Mesothelial cell of epicardium (in vitro differentiated cells): ENCODE measurements around the gene TDRD6. TPM values are rescaled to one million over a fixed set of nuclear protein-coding genes. Genes with fewer than 3 reads are reported as not detected.

Source experiments
- DNase-seq, 2 experiments: peaks; one replicate each; pipeline ENCODE4 v3.0.0; 2021; ENCODE audit warnings: low spot score in 2 of 2; ENCODE audit not compliant: unreplicated experiment in 2 of 2
- H3K27ac Mint-ChIP-seq: 2 replicates; pipeline ENCODE4 v1.8.0; 2021; ENCODE audit warnings: mixed read lengths
- H3K27me3 Mint-ChIP-seq: 2 replicates; pipeline ENCODE4 v1.8.0; 2021; ENCODE audit warnings: low read depth, mixed read lengths
- H3K36me3 Mint-ChIP-seq: 2 replicates; pipeline ENCODE4 v1.8.0; 2021; ENCODE audit warnings: mixed read lengths
- H3K4me1 Mint-ChIP-seq: 2 replicates; pipeline ENCODE4 v1.8.0; 2021; ENCODE audit warnings: mixed read lengths
- H3K4me3 Mint-ChIP-seq: 2 replicates; pipeline ENCODE4 v1.8.0; 2021; ENCODE audit warnings: mild to moderate bottlenecking, moderate library complexity, mixed read lengths
- H3K9me3 Mint-ChIP-seq: 2 replicates; pipeline ENCODE4 v1.8.0; 2021; ENCODE audit warnings: mixed read lengths
- CTCF ChIP-seq: fragments of 200-600 bp; sonication (generic); IDR thresholded peaks from one replicate; pipeline ENCODE4 v1.5.0; 2021; ENCODE audit warnings: antibody characterized with exemption; ENCODE audit not compliant: unreplicated experiment
- total RNA-seq: library from RNA; stranded (reverse); gene quantifications from 3 replicates; pipeline ENCODE4 v1.2.1, GENCODE V29; 2021

Gene TDRD6
- total RNA-seq, 1 donor from 2014 or later: 0.51 TPM

GRCh38 chr6:46688966-46689335 lies 1.3 kb downstream of the TDRD6 start:
- DNase-seq: no peak
- Mint-ChIP-seq H3K4me1 (no peaks in the 10 kb centered on the region), H3K36me3 (no peaks in the 10 kb centered on the region), H3K9me3 (peaks cover 3% of the 10 kb centered on the region), H3K27ac (no peak overlapping the region), H3K27me3 (peaks cover 26% of the 10 kb centered on the region), H3K4me3 (no peak overlapping the region)
- no peak for TF ChIP-seq CTCF

- H3K9me3 Mint-ChIP-seq: peaks cover 3% of the 10 kb centered on the region
- H3K4me1 Mint-ChIP-seq: no peaks in the 10 kb centered on the region
- H3K27ac Mint-ChIP-seq: no peak overlapping the region
- no peak overlapping the region for H3K4me3 Mint-ChIP-seq
- no peak for TF ChIP-seq CTCF
- no peaks in the 10 kb centered on the region for H3K36me3 Mint-ChIP-seq
- DNase-seq: no peak
- H3K27me3 Mint-ChIP-seq: peaks cover 26% of the 10 kb centered on the region
These were observed 2.0 kb downstream of the TDRD6 start for GRCh38 chr6:46689657-46690056.

GRCh38 chr6:46690141-46690755 lies 2.6 kb downstream of the TDRD6 start:
- Mint-ChIP-seq H3K27ac (no peak overlapping the region), H3K27me3 (peaks cover 26% of the 10 kb centered on the region), H3K4me3 (no peak overlapping the region), H3K36me3 (no peaks in the 10 kb centered on the region), H3K9me3 (peaks cover 3% of the 10 kb centered on the region), H3K4me1 (no peaks in the 10 kb centered on the region)
- TF ChIP-seq CTCF: no peak
- DNase-seq: no peak

GRCh38 chr6:46690911-46691451 lies 3.3 kb downstream of the TDRD6 start:
- Mint-ChIP-seq H3K27ac (no peak overlapping the region), H3K27me3 (peaks cover 29% of the 10 kb centered on the region), H3K4me3 (no peak overlapping the region), H3K9me3 (peaks cover 3% of the 10 kb centered on the region), H3K36me3 (no peaks in the 10 kb centered on the region), H3K4me1 (no peaks in the 10 kb centered on the region)
- TF ChIP-seq CTCF: no peak
- no peak for DNase-seq

GRCh38 chr6:46699970-46700369 lies 12.3 kb downstream of the TDRD6 start:
- Mint-ChIP-seq H3K4me1 (no peaks in the 10 kb centered on the region), H3K27ac (no peak overlapping the region), H3K4me3 (no peak overlapping the region), H3K9me3 (no peaks in the 10 kb centered on the region), H3K27me3 (peaks cover 32% of the 10 kb centered on the region), H3K36me3 (no peaks in the 10 kb centered on the region)
- TF ChIP-seq CTCF: no peak
- DNase-seq: no peak

- TF ChIP-seq CTCF: no peak
- Mint-ChIP-seq H3K4me1 (no peaks in the 10 kb centered on the region), H3K36me3 (no peaks in the 10 kb centered on the region), H3K27me3 (peaks cover 36% of the 10 kb centered on the region), H3K9me3 (no peaks in the 10 kb centered on the region), H3K4me3 (no peak overlapping the region), H3K27ac (no peak overlapping the region)
- DNase-seq: no peak
These were observed 16.9 kb downstream of the TDRD6 start for GRCh38 chr6:46704562-46704961.
